GM19023 (cell line): ENCODE results near the gene HOMER2.

Experiments used
- ATAC-seq: cut with Tn5 transposase; IDR thresholded peaks from one replicate; pipeline ENCODE4 v1.9.1; 2021; ENCODE audit warnings: mild to moderate bottlenecking, moderate library complexity; ENCODE audit not compliant: unreplicated experiment

HOMER2 gene

DNA sequence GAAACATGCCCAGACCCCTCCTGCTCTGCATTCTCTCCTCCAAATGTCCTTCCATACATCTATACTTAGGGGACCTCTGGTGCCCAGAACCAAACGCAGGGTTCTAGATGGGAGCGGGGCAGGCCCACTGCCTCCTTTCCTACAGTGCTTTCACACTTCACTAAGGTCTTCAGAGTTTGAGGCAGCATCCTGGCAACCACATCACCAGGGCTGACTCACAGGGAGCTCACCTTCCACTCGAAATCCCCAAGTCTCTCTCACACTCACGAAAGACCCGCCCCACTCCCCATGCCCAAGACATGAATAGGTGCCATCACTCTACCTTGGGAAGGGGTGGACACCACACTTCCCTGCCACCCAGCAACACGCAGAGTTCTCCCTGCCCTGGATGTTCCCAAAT lies 18.9 kb downstream of the HOMER2 start:
- no peak for ATAC-seq

DNA sequence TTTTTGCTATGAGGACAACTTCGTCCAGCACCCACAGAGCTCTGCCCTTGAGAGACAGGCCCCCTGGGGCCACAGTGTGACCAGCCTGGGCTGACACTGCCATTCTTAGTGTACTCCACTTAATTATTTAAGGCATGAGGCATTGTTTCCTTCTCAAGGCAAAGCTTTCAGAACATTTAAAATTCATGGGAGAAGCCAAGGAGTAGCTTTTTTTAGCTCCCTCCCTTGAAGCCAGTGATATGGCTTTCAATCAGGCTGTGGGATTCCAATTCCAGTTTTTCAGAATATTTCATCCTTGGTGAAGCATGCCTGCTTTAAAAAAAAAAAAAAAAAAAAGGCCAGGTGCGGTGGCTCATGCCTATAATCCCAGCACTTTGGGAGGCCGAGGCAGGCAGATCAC lies 21.3 kb downstream of the HOMER2 start:
- no peak for ATAC-seq

DNA sequence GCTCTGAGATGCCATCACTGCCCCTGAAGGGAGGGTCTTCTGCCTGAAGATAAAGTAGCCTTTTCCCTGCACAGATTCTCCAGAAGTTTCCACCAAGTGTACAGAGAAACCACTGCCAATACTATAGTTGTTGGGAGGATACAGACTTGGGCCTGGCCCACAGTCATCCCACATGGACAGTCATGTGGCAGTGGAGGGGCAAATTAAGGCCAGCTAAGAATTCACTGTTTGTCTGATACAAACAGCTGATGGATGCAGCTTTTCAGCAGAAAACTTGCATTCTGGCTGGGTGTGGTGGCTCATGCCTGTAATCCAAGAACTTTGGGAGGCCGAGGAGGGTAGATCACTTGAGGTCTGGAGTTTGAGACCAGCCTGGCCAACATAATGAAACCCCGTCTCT lies 22.1 kb downstream of the HOMER2 start:
- no peak for ATAC-seq

DNA sequence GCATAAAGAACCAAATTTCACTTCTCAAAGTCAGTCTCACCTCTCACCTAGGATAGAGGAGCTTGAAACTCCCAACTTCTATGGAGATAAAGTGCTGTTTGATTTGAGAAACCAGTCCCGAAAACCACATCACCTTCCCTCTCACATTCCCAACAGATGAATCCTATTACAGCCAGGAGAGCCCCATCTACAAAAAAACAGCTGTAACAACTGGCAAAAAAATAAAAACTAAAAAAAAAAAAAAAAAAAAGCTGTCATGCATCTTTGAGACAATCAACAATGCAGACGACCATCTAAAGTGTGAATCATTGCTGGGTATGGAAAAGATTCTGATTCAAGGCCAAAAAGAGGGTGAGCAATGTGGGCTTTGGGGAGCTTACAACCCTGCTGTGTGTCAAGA lies 23.8 kb downstream of the HOMER2 start:
- no peak for ATAC-seq

DNA sequence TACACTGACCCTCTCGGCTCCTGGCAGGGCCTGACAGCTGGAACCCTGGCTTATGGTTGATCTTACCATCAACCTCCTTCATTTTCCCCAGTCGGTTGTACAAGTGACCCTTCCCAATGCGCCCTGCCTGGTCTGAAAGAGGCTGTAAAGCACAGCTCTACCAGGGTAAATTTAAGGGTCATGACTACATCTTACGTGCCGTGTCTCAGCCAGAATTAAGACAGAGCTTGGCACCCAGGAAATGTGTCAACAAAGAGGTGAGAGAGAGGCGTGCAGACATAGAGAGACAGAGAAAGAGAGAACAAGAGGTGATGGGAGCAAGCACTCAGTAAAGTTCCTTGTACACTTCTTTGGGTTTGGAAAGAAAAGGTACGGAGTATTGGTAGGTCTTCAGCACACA lies 28.8 kb downstream of the HOMER2 start:
- no peak for ATAC-seq

DNA sequence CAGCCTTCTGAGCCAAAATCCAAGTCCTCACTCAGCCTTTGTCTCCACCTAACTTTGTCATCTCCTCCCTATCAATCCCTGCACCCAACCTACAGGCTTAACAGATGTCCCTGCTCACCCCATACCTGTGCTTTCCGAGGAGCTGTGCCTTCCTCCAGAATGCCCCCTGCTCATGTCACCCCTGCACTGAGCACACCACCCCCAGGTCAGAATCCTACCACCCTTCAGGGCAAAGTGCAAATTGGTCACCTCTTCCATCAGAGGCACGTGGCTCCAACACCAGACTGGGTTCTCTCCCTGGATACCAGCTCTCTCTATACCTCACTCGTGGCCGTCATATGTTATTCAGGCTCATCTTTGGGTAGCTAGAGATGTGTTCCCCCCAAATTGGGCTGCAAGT lies 29.8 kb downstream of the HOMER2 start:
- no peak for ATAC-seq

DNA sequence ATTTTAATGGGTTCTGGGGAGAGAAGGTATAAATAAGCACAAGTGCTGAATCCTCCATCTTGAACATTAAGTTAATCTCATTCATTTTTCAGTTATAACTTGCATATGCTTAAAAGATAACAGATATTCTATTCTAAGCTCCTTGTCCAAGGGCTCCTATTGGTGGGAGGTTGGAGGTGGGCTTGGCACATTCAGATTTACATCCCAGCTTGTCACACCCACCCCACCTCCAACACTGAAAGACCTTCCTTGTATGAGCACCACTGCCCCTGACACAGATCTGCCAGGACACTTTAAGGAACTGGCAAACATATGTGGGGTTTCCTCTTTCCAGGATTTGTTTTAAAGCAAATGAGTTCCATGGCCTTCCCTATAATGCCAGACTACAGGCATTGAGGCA lies 30.6 kb downstream of the HOMER2 start:
- ATAC-seq, result no peak

DNA sequence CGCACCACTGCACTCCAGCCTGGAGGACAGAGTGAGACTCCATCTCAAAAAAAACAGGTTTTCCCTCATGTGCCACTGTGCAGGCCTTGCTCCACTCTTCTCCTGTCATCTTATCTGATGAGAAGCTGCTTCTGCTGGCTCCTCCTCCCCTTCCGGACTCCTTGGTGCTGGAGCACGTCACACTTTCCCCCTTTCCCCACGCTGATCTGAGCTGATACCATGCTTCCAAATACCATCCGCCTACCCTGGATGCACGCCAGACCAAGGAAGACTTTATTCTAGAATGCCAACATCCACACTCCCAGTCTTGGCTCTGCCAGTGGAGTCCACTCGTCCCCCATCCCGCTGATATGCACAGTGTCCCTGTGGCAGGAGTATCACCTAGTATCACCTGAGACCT lies 31.3 kb downstream of the HOMER2 start:
- no peak for ATAC-seq

DNA sequence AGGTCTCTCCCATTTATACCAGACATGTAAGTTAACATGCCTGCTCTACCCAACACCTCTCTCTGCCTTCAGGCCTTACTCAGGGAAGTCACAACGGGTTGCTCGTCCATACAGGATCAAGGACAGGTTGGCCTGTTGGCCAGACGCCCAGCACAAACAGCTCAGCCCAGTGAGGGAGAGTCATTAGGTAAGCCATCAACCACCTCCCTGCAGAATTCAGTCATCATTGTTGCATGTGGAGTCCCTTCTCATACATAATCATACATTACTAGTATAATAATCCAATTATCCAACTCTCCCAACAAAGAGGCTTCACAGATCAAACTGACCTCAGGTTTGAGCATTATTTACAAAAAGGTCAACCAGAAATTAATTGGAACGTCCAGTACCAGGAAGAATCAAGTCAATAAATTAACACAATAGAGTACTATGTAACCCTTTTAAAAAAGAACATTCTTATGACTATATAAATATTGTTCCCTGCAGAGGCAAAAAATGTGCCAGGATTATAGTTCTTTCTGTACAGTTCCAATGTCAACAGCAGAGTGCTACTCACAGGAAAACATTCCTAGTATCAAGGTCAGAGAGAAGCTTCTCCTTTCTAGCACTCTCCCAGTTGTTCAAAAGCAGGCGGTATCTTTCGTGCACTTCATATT lies 33.2 kb downstream of the HOMER2 start:
- ATAC-seq, result no peak

DNA sequence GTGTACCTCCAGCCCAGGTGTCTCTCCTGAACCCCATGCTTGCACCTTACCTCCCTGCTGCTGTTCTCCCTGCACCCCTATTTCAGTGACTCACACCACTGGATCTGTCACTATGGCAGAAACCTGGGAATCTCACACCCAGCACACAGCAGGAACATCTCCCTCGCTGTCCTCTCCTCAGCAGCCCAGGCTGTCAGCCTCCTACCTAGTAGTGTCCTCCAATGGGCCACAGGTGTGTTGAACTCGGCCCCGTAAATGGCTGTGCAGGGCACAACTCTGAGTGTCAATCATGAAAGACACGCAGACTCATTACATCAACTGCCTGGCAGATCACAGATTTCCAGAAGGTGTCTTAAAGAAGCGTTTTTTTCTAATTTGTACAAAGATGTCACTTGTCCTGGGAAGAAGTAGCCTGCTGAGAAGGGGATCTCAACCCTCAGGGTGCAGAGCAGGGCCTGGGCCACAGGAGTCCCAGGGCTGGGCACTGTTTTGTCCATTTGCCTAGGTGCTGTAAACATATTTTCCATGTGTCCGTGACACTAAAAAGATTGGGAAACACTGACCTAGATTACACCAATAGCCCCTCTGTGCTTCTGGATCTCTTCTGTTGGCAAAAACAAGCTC lies 33.8 kb downstream of the HOMER2 start:
- ATAC-seq, result no peak

DNA sequence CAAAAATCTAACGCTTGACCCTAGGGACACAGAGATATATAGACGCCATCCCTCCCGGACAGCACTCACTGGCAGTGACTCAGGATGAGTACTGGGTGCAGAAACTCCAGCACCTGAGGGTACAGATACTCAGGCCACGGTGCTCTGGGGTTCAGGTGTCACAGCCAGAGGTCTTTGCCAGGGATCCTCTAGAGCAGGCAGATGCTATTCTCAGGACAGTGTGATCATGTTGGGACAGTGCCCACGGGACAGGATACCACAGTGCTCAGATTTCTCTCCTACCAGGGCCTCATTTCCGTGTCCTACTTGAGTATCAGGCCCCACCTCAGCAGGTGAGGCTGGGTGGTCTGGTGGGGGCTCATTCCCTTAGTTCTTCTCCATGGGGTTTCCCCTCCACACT lies 34.4 kb downstream of the HOMER2 start:
- no peak for ATAC-seq

DNA sequence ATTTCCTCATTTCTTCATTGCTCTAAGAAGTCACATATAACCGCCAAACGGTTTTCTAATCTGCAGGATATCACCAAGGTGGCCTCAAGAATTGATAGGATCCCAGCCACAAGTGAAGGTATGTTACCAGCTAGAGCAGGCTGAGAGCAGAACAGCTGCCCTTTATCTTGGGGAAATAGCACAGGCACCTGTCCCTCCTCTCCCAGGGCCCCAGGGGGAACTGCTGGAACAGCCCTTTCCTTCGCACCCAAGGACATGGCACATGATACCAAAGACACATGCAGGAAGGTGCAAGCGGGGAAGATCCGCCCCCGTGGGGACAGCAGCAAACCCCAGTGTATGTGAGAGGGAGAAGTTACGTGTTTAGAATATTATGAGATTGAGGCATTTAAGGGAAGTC lies 35.3 kb downstream of the HOMER2 start:
- no peak for ATAC-seq

DNA sequence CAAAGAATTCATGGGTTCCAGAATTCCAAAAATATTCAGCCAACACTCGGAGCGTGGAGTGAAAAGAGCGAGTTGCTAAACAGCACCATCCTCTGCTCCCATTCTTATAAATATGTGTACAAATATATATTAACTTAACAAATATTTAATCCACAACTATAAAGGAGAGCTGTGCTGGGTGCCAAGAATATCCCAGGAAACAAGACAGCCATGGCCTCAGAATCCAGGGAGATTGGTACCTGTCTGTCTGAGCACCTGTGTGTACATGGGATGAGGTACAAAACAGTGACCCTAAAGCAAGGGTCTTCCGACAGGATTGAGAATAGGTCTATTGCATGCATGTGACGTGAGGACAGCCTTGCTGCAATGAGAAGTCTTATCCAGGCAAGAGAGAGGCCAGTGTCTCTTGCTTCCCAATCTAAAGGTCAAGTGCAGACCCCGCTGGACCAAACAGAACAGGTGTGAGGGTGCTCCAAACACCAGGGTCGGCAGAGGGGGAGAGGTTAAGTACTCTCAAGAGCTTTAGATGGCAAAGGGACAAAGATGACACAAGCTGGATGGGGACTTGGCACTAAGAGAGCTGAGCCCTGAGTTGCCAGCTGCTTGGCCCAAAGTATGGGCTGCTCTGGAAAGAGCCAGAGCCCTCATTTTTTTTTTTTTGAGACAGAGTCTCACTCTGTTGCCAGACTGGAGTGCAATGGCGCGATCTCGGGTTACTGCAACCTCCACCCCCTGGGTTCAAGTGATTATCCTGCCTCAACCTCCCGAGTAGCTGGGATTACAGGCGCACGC lies 36.2 kb downstream of the HOMER2 start:
- ATAC-seq, result no peak

DNA sequence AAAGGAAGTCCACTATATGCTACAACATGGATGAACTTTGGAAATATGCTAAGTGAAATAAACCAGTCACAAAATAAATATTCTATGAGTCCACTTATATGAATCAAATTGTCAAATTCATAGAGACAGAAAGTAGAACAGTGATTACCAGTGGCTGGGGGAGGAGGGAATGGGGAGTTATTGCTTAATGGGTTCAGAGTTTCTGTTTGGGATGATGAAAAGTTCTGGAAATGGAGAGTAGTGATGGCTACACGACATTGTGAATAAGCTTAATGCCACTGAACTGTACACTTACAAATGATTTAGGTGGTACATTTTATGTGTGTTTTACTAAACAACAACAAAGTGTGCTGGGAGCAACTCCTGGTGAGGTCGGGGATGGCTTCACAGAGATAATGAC lies 38.1 kb downstream of the HOMER2 start:
- ATAC-seq, result no peak

DNA sequence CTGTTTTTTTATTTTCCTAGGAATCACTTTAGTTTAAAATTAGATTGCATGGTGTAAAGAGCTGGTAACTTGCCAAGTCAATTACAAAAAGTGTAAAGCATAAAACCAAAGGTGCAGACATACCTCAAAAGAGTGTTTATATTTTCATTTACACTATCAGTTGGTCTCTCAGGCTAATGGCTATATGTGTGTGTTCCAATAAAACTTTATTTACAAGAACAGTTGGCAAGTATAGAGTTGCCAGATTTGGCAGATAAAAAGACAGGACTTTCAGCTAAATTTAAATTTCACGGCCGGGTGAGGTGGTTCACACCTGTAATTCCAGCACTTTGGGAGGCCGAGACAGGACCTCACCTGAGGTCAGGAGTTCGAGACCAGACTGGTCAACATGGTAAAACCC lies 41.1 kb downstream of the HOMER2 start:
- no peak for ATAC-seq

DNA sequence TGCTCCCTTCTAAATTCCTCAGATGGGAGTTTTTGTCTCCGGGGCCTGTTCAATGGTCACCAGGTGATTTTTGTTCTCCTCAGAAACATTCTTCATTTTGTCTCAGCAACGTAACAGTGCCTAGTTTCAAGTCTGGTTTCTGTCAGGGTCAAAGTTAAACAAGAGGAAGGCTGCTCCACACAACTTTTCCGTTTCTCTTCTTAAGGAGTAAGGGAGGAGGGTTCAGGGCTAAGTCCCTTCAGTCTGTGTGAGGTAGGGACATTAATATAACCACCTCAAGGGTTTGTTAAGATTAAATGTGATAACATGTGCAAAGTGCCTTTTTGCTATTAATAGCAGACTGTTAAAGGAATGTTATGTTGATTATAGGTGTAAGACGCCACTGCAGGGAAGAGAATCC lies 41.8 kb downstream of the HOMER2 start:
- ATAC-seq, result no peak

DNA sequence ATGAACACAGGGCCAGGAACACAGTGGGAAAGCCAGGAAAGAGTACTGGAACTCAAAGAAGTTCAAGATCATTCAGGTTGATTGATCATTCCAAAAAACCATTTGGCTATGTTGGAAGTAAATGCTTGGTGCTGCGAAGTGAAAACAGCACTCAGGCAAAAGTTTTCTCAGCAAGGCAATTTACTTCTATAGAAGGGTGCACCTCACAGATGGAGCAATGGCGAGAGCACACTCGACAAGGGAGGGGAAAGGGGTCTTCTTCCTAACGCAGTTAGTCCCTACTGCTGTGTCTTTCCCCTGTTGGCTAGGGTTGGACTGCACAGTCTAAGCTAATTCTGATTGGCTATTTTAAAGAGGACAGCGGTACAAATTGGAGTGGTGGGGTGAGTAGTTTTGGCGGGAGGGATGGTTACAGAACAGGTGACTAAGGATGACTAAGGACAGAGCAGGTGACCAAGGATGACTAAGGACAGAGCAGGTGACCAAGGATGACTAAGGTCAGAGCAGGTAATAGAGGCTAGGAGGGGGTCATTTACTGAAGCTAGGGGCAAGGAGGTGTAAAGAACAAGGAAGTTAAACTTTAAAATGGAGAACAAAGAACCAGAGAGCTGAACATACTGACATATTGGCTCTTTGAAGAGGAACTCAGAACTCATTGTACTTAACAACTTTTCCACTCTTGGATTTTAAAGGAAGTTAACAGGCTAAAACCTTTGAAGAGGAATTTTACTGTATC lies 43.3 kb downstream of the HOMER2 start:
- ATAC-seq, result no peak

DNA sequence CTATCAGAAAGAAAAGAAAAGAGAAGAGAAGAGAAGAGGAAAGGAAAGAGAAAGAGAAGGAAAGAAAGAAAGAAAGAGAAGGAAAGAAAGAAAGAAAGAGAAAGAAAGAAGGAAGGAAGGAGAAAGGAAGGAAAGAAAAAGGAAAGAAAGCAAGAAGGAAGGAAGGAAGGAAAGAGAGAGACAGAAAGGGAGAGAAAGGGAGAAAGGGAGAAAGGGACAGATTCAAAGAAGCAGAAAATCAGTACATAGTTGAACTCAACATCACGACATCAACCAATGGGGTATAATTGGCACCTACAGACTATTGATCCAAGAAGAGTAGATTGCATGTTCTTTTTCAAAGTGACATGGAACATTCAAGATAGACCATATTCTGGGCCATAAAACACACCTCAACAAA lies 45.2 kb downstream of the HOMER2 start:
- ATAC-seq, result no peak

DNA sequence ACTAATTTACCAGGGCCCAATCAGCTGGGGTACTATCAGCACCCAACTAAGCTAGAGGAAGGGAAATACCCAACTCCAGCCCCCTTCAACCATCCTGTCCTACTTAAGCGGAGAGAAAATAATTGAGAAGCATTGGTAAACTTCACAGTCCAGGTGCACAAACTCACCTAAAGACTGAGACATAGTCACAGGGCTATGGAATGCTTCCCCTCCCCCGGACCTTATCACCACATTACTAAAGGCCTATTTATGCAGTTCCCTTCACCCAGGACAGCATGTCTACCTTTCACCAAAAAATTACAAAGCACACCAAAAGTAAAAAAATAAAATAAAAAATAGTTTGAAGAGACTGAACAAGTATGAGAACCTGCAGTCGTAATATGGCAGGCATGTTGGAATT lies 47.9 kb downstream of the HOMER2 start:
- ATAC-seq, result no peak

DNA sequence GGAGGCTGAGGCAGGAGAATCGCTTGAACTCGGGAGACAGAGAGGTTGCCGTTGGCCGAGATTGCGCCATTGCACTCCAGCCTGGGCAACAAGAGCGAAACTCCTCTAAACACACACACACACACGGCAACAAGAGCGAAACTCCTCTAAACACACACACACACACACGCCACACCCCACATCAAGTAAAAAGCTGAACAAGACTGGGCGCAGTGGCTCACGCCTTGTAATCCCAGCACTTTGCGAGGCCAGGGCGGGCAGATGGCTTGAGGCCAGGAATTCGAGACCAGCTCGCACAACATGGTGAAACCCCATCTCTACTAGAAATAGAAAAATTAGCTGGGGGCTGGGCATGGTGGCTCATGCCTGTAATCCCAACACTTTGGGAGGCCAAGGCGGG lies 49.0 kb downstream of the HOMER2 start:
- ATAC-seq, result no peak

DNA sequence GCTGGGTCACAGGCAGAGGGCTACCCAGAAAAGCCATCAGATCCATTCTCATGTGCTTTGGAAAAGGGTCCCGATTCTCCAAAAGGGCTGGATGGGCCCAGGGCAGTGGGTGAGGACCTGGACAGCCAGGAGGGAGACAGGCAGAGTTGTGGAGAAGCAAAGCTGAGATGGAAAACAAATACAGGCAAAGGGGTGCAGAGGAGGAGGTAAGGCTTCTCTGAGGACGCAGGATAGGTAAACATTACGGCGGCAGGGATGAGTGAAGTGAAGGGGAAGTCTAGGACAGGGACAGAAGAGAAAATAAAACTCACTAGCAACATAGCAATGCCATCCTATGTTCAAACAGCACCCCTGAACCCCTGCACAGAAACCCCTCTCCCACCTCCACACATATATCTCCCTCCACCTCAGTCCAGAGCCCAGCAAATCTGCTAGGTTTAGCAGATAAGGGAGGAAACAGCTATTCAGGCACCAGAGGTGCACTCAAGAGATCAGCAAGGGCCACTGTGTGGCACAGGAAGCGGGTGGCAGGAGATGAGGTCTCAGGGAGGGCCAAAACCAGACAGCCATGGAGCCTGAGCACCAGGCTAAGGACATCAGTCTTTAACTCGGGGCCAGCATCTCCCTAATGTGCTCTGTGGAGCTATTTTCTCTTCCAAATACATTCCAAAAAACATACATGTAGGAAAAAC lies 51.3 kb downstream of the HOMER2 start:
- no peak for ATAC-seq
